ENCODE measurements around the gene TPMT. TPM values are rescaled to one million over a fixed set of nuclear protein-coding genes. Genes with fewer than 3 reads are reported as not detected.

Gene TPMT
- total RNA-seq, 1 experiment from 2014 or later = 13.3 TPM

- Histone ChIP-seq H2BK5ac (ENCODE audit: insufficient read length, low read length) (no peak overlapping the region), H2BK12ac (ENCODE audit: insufficient read length, low read depth, low read length) (no peak overlapping the region), H4K5ac (ENCODE audit: insufficient read length, low read depth, low read length) (no peak overlapping the region), H2AK5ac (ENCODE audit: insufficient read length, low read length) (no peak overlapping the region), H2BK20ac (ENCODE audit: low read depth, low read length, poor library complexity, severe bottlenecking) (no peak overlapping the region), H2BK15ac (ENCODE audit: low read depth, low read length) (no peak overlapping the region), H3K4ac (ENCODE audit: low read depth, low read length) (no peak overlapping the region), H3K79me1 (ENCODE audit: insufficient read depth, low read depth, low read length, poor library complexity, severe bottlenecking) (no peaks in the 10 kb centered on the region), H2AFZ (ENCODE audit: low read length) (no peak overlapping the region), H3K9ac (ENCODE audit: extremely low read depth, insufficient read length, low read length) (no peak overlapping the region), H3K4me1 (ENCODE audit: insufficient read depth, low read length) (no peaks in the 10 kb centered on the region), H3K23me2 (ENCODE audit: insufficient read length, low read depth, low read length, poor library complexity, severe bottlenecking) (no peaks in the 10 kb centered on the region), H2BK120ac (ENCODE audit: low read depth, low read length, poor library complexity, severe bottlenecking) (no peak overlapping the region), H4K20me1 (ENCODE audit: control insufficient read depth, insufficient read depth, insufficient read length) (no peaks in the 10 kb centered on the region), H3K27ac (ENCODE audit: insufficient read length, low read depth, low read length) (no peak overlapping the region), H3K56ac (ENCODE audit: insufficient read length, low read depth, low read length) (no peak overlapping the region), H3K23ac (ENCODE audit: insufficient read length, low read depth, low read length) (no peak overlapping the region), H3T11ph (ENCODE audit: low read length) (no peak overlapping the region), H3K9me3 (ENCODE audit: control insufficient read depth, low read depth, low read length) (no peaks in the 10 kb centered on the region), H3K14ac (ENCODE audit: insufficient read depth, low read length) (no peak overlapping the region), H4K91ac (ENCODE audit: insufficient read length, low read depth, low read length) (no peak overlapping the region), H3K4me2 (ENCODE audit: insufficient read depth, insufficient read length, low read length) (no peak overlapping the region), H4K8ac (replicated peaks; ENCODE audit: insufficient read length, low read depth, low read length) (no peak overlapping the region), H3K27me3 (ENCODE audit: insufficient read depth, low read length) (no peaks in the 10 kb centered on the region), H3K18ac (ENCODE audit: insufficient read length, low read depth, low read length) (no peak overlapping the region), H3K79me2 (ENCODE audit: insufficient read depth, low read length) (no peaks in the 10 kb centered on the region)
- Mint-ChIP-seq H3K9me3 (peaks cover 3 to 4% of the 10 kb centered on the region in 2 experiments; a peak in 4 of 5 replicates), H3K27ac (no peak overlapping the region), H3K4me1 (no peaks in the 10 kb centered on the region), H3K27me3 (ENCODE audit: low read depth) (no peaks in the 10 kb centered on the region), H3K4me3 (no peak overlapping the region), H3K36me3 (ENCODE audit: insufficient read depth in 1 of 3, low read depth in 3 of 3) (peaks cover 0 to 4% (median 0%) of the 10 kb centered on the region in 3 experiments; a peak in 1 of 7 replicates)
- no peak for TF ChIP-seq CTCF (conservative IDR thresholded peaks at IDR 0.05)
- DNase-seq = no peak
- no CpG with 5 or more reads among the region's 4 CpGs for WGBS (ENCODE audit: extremely low coverage, insufficient read length, low lambda C conversion rate)
These were observed 74.3 kb downstream of the TPMT start for GRCh38 chr6:18080544-18080943.
